NCI-H2107 (cell line): ENCODE data around the gene NDUFC1.
A peak's percentile ranks its signal among the peaks of the same experiment; 100 is the strongest.
"Not testable (repeated sequence)": the region's sequence is repeated elsewhere in the genome, so short reads cannot be mapped to it uniquely, and the experiment has no call there.

Experiments used
- DNase-seq: peaks from one replicate; lab custom pipeline; 2025; lab: John Stamatoyannopoulos, UW

Gene NDUFC1

DNA sequence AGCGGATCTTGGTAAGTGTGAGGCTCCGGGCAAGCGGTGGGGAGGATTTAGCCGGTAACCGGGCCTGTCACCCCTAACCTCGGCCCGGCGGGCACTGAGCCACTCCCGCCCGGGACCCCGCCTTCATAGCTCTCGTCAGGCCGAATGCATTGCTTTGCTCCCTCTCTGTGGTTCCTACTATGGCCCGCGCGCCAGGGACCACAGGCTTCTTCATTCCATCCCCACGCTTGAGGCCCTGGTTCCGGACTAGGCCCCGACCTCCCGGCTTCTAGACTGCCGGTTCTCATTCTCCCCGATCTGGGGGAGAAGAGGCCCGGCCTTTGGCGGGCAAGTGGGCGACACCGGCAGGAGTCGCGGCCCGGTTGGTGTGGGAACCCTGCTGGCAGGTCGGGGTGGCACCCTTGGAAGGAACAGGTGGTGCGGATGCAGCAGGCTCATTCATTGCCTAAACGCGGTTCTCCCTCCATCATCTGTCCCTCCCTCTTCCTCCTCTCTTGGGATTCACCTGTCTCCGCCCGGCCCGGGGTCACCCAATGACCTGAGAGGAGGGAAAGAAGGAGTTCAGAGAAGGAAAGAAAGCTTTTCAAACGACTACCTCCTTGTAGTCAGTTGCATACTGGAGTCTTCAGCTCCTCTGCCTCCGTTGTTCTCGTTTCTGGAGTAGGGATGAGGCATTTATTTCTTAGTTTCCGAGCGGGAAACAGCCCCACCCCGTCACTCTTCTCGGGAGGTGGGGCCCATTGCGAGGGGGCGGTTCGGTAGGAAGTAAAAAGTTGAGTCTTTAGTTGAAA, at the start of gene NDUFC1:
Gene NDUFC1, minus strand, starts transcription at position 657 of the 791 bp plus-strand sequence. CDS start 6,679 bp downstream, outside the sequence.
- peak; percentile 31 for DNase-seq

DNA sequence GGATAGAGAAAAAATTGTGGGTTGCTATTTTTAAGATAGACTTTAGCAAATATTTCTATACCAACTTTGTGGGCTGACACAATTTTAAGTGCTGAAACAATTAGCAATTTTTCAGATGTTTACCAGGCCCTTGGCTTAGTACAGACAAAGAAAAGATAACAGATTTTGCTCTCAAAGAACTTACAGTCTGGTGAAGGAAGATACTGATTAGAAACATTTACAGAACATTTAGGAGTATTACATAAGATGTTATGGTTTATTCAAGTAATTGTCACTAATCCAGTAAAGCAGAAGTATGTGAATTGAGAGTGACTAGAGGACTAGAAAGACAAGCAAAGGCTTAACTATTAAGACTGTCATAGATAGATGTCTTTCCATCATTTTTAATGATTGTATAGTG, 35.3 kb upstream of the NDUFC1 start:
- no peak for DNase-seq

DNA sequence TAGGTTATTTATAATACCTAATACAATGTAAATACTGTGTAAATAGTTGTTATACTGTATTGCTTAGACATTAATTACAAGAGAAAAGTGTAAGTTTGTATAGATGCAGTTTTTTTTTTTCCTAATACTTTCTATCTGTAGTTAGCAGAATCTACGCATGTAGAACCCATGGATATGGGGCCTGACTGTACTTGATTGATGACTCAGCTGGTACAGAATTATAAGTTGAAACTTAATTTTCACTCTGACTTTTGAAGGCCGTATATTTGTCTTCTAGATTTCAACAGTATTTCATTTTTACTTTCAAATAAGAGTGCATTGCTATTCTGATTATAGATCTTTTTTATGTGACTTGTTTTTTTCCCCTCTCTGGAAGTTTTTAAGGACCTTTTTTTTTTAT, 30.8 kb upstream of the NDUFC1 start:
- DNase-seq: no peak

DNA sequence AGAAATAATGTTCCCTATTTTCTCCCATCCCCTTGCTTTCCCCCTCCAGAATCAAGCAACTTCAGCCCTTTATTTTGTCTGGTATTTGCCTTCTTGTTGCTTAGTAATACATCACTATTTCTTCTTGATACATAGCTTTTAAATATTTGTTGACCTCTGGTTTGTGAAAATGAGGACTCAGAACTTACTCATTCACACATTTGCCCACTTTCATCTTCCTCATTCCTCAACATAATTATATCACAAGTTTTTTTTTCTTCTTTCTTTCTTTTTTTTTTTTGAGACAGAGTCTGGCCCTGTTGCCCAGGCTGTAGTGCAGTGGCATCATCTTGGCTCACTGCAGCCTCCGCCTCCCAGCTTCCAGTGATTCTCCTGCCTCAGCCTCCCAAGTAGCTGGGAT, 28.9 kb upstream of the NDUFC1 start:
- DNase-seq: no peak

DNA sequence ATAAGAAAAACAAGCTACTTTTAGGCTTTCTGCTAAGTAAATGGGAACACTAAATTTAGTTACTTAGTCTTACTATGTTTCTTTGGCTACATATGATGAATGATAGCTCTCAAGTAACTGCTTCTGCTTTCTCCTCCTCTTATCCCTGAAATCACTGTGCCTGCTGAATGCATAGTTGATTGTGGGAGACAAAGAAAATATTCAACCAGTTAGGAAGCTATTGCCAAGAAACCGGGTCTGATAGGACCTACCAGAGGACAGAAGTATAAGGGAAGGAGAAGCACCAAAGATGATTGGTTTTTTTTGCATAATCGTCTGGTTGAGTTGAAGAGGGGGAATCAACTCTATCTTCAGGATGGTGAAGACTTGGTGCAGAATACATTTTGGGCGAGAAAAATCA, 28.0 kb upstream of the NDUFC1 start:
- DNase-seq: no peak

DNA sequence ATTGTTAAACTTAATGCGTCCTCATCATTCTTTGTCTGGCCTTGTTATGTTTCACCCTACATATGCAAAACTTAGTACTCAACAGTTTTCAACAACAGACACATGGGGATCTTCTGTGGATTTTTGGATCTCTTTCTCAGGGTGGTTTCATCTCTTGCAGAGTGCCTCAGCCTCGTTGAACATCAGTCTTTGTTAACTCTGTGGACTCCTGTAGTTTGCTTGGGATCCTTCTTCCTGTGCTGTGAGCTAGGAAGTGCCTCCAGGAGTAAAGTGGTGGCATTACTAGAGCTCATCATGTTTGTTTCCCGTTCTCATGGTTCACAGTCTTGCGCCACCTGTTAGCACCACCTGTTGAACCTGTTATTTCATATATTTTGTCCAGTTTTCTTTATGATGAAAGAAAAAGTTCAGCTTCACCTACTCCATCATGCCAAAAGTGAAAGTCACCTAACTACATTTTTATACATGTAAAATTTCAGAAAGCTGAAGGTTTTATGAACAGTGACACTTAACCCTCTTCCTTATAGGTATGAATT, 27.5 kb upstream of the NDUFC1 start:
- DNase-seq: no peak

DNA sequence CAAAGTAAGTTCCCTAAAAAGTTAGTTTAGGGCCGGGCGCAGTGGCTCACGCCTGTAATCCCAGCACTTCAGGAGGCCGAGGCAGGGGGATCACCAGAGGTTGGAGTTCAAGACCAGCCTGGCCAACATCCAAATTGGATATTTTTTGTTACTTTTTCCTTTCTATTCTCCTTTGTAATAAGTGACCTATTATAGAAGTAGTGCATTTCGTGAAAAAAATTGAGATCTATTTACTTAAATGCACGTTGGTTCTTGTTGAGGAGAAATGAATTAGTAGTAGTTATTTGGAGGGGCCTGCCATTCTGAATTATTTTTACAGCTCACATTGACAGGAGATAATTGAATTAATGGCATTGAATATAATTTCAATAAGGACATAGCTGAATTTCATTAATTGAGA, 22.3 kb upstream of the NDUFC1 start:
- no peak for DNase-seq

DNA sequence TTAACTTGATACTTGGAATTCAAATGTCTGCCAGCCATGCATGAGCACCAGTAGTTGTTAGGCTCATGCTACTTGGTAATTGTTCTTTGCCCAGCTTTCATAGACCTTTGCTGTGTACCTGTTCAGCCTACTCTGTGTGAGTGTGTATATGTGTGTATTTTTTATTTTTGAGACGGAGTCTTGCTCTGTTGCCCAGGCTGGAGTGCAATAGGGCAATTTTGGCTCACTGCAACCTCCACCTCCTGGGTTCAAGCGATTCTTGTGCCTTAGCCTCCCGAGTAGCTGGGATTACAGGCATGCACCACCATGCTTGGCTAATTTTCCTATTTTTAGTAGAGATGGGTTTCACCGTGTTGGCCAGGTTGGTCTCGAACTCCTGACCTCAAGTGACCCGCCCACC, 20.3 kb upstream of the NDUFC1 start:
- DNase-seq: not testable (repeated sequence)

DNA sequence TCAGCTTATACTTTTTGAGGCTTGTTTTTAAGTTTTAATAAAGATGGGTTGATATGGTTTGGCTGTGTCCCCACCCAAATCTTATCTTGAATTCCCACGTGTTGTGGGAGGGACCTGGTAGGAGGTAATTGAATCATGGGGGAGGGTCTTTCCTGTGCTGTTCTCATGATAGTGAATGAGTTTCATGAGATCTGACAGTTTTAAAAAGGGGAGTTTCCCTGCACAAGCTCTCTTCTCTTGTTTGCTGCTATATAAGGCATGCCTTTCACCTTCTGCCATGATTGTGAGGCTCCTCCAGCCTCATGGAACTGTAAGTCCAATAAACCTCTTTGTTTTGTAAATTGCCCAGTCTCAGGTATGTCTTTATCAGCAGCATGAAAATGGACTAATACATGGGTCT, 19.8 kb upstream of the NDUFC1 start:
- not testable (repeated sequence) for DNase-seq

DNA sequence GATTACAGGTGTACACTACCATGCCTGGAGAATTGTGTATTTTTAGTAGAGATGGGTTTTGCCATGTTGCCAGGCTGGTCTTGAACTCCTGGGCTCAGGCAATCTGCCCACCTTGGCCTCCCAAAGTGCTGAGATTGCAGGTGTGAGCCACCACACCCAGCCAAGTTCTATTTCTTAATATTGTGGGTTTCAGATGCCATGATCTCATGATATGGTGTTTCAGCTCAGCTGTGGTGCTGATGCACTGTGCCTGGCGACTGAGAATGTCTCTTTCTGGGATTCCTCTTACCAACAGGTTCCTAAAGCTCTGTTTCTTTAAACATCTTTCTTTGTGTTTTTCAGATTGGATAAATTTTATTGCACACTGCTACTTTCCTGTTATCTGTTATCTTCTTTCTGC, 17.3 kb upstream of the NDUFC1 start:
- DNase-seq: no peak

DNA sequence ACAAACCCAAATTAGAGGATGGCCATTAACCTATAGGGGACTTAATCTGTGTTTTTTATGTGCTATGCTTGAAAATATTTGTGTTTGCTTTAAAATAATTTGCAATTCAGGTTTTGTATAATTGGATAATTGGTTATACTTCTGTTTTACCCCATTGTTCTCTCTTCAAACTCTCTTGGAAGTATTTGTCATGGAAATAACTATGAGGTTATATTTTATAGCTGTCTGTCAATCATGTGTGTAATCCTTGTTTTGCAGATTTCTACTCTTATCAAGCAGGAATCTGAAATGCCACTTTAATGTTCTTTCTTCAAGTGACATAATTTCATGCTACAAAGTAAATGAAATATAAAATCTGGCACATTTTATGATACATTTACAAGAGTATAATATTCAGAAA, 15.4 kb upstream of the NDUFC1 start:
- no peak for DNase-seq

DNA sequence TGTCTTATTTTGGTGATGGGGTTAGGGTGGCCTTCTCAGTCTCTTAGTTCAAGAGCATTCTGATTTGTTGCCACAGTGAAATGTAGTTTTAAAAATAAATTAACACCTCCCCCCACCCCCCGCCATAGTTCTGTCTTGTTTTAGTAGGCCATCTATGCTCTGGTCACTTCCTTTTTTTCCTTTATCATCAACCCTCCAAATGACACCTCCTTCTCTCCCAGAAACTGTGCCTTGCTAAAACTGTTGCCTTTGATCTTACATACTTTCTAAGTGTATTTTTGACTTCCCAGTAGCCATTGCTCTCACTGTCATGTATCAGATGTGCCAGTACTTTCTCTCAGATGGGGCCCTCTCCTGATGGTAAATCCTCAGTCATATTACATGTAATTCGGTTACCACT, 14.5 kb upstream of the NDUFC1 start:
- no peak for DNase-seq

DNA sequence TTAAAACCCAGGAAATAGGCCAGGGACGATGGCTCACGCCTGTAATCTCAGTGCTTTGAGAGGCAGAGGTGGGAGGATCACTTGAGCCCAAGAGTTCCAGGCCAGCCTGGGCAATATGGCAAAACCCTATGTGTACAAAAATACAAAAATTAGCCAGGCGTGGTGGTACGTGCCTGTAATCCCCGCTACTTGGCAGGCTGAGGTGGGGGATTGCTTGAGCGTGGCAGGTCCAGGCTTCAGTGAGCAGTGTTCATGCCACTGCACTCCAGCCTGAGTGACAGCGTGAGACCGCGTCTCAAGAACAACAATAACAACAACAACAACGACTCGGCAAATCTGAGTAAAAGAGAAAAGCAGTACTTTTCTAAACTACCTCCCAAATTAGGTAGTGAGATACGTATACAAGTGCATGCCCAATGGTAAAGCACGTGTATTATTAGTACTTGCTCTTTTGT, 13.0 kb upstream of the NDUFC1 start:
- DNase-seq: no peak

DNA sequence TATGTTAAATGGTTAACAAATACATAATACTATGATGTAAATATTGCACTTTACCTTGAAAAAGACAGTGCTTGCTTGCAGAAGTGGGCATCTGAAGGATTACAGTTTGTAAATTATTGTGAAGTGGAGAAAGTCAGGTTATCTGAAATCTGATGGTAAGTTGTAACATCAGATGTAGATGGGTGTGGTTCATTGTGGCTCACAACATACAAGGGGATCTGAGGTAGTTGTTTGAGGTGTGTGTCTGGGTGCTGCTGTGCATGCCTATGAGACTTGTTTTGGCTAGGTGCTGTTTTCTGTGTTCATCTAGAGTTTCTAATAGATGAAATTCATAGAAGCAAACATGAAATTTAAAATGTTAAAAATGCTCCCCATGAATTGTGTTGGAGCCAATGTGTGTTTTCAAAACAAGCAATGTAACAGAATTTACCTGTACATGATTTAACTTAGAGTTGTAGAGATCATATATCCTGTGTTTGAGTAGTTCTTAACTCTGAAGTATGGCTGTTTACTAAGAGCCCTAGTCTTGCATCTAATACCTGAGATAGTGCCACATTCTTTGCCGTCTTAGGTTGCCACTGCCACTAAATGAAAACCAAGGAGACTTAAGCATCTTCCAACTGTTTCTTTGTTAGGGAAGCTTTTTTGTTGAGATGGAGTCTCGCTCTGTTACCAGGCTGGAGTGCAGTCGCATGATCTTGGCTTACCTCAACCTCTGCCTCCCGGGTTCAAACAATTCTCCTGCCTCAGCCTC, 11.9 kb upstream of the NDUFC1 start:
- no peak for DNase-seq

DNA sequence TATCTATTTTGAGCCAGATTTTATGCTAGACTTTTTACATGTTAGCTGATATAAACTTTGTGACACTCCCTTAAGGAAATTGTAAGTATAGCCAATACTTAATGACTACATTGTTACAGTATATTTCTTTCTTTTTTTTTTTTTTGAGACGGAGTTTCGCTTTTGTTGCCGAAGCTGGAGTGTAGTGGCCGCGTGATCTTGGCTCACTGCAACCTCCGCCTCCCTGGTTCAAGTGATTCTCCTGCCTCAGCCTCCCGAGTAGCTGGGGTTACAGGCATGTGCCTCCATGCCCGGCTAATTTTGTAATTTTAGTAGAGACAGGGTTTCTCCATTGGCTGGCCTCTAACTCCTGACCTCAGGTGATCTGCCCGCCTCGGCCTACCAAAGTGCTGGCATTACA, 11.1 kb upstream of the NDUFC1 start:
- DNase-seq: not testable (repeated sequence)

DNA sequence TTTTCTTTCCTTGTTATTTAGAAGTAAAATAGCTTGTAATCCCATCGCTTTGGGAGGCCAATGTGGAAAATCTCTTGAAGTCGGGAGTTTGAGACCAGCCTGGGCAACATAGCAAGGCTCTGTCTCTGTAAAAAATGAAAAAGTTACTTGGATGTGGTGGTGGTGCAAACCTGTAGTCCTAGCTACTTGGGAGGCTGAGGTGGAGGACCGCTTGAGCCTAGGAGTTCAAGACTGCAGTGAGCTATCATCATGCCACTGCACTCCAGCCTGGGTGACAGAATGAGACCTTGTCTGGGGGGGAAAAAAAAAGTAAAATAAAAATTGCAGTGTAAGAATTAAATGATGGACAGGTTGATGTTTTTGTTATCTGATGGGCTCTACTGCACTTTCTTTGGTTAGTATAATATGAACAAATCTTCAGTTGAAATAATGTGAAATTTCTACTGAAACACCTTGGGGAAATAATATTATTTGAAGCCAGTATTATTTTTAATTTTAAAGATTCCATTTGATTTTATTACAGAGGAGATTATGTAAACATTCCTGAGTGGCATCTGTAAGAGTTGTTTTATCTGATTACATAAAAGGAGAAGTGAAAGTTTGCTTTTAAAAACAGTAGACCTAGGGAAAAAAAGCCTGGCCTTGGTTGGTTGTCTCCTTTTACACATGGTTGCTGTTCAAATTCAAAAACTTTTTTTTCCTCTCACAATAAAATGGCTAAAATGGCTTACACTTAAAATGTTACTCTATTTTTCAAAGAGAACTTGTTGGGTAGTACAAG, 10.5 kb upstream of the NDUFC1 start:
- no peak for DNase-seq

DNA sequence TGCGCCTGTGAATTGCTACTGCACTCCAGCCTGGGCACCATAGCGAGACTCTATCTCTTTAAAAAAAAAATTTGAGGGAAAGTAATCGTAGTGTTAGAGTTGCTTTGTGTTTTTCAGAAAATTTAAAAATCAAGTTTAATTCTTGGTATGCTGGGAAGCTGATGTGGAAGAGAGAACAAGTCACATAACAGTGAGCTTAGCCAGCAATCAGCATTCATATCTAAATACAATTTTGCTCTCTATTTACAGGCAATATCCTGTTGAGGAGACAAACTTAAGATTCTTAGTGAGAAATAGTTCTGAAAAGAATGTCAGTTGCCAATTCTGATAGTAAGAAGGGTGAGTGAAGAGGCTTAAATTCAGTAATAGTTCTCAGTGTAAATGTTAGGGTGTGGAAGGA, 9.6 kb upstream of the NDUFC1 start:
- no peak for DNase-seq

DNA sequence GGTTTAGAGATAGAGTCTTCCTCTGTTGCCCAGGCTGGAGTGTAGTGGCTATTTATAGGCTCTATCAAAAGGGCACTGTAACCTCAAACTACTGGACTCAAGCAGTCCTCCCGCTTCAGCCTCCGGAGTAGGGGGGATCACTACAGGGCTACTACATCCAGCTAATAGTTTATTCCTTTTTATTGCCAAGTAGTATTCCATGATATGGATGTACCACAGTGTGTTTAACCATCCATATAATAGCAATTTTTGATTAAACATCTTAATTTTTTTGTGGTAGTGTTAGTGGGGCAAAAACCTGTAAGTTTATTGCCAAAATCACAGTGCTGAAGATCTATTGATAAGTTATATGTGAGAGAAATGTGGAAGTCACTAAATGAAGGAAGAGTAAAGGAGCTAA, 2.6 kb upstream of the NDUFC1 start:
- no peak for DNase-seq

DNA sequence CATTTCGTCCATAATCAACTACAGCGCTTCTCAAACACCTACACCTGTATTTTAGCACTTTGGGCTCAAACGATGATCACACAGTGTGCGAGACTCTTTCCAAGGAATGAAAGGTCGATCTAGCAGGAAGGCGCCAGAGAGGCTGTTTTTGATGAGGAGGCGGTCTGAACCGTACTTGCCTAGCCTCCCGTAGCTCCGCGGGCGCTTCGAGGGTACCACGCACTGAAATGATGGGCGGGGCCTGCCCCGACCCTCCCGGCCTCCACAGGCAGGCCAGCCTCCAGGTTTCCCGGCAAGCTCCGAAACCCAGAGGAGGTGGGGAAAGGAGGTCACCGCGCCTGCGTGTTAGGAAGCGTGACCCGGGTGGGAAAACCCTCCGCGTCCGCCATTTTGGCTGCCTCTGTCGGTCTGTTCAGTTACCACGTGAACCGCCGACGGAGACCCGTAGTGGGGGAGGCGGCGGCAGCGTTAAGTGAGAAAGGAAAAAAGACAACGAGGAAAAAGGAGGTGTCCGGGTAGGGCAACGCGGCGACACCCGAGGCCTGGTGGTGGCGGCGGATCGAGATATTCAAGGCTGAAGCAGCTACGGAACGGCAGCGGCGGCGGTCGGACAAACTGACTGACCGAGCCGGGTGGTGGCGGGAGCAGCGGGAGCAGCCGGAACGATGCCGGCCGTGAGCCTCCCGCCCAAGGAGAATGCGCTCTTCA, 1.0 kb downstream of the NDUFC1 start, which contains the start of gene NAA15:
Gene NAA15, plus strand, starts transcription at position 393 of the 708 bp plus-strand sequence. Its CDS starts 273 bp downstream, at position 666.
- peak; percentile 79 for DNase-seq

DNA sequence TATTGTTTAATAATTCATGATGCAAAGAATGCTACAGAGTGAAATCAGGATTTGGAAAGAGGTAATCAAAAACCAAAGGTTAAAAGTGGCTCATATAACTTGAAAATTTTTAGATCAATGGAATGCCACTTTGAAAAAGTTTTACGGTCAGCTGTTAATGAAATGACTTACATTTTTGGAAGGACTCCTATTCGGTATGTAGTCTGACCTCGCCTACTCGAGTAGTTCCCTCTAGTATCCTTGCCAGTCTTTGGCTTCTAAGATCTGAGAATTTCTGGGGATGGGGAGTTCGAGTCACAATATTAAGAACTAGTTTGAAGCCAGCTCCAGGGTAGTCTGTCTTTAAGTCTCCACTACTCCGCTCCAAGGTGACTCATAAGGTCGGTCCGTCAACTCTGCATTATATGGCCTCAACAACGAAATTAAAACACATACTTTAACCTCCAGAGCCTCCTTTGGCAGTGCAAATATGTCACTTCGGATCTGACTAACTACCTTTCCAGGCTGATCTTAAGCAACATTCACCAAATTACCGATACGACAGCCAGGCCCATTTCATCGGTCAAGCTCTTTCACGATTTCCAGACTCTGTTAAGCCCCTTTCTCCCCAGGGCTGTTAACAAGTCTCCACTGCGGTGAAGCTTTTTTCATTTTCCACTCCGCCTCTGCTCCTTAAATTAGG, 1.7 kb downstream of the NDUFC1 start:
- DNase-seq: no peak

DNA sequence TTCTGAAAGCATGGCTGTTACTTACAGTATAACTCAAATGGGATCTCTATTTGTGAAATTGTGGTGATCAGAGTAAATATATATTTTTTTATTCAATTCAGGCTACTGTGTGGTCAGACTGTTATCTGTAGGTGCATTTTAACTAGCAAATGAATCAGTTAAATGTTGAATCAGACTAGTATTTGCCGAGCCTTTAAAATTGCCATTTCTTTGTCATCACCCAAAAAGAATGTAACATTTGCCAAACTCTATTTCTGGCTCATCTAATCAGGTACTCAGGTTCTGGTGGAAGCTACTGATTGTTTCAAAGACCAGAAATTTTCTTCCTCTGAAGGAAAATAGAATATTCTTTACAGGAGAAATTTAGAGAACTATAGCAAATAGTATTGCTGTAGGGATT, 2.7 kb downstream of the NDUFC1 start:
- DNase-seq: no peak
